K562 treated with DMSO at 1 percent for 48 hours (cell line): Measurements from ENCODE around the gene RSPH1. TPM values are rescaled to one million over a fixed set of nuclear protein-coding genes. Genes with fewer than 3 reads are reported as not detected.

ENCODE experiments used
- total RNA-seq: library from RNA; unstranded; fragments of 300-600 nt; gene quantifications from 2 replicates; pipeline ENCODE4 v1.2.3, GENCODE V29; 2022; ENCODE audit warnings: low replicate concordance; ENCODE audit errors: extremely low read depth

The RSPH1 gene
- total RNA-seq, result not detected in 2 replicates

DNA sequence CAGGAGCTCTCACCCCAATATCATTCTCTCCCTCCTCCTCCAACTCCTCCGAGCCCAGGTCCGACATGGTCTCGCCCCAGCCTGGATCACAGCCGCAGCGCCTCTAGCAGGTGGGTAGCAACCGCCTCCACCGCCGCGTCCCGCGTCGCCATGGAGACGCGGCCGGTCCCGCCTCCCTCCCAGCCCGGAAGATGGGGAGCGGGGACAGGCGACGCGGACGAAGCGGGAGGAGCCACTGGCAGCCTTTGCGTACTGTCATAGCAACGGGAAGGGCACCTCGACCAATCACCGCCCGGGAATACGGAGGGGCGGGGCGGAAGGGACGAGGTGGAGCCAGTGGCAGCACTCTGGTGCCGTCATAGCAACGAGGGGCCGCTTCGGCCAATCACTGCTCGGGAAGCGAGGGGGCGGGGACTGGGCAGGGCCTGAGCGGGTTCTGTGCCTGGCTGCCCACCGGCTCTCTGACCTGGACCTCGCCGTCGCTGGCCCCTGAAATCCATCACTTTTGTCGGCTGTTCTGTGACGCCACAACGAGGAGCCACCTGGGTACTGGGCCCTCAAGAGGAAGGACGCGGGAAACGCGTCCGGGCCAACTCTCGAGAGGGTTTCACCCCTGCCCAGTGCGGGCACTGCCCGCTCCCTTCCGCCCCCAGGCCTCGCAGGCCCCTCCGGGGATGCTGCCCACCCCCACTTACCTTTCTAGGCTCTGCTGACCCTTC lies at the start of gene RSPH1:
TSS of gene RSPH1 (minus strand) at position 105 of the 719 bp plus-strand sequence. CDS start at position 67, 38 bp downstream.

DNA sequence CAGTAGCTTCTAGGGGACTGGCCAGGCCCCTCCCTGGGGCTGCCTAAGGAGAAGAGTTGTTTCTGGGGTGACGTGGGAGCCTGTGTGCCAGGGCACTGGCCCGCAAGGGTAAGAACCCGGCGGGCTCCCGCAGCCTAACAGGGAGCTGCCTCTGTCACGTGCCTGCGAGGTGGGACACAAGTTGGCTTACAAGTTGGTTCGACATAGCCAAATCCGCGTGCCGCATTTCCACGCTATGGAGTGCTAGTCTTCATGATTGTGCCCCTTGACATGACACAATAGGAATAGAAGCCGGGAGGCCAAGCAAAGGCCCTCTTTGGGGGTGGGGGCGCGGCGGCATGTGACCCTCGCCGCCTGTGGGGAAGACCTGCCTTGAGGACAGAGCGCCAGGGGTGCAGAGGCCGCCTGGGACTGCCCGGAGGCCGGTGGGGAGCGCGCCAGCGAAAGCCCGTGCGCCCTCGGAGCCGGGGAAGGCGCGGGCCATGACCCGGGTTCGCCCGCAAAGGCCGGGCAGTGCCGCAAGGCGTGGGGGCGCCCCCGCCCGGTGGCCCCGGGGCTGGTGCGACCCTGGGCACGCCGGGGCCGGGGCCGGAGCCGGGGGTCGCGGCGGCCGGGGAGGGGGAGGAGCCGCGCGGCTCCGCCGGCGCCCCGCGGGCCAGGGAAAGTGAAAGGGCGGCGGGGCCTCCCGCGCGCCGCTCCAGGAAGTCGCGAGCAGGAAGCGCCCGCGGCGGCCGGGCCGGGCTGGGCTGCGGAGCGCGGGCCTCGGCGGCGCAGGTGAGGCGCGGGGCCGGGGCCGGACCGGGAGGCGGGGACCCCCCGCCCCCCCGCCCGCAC lies 17.3 kb upstream of the RSPH1 start, which contains the start of gene SLC37A1:
TSS of gene SLC37A1 (plus strand) at position 702 of the 834 bp plus-strand sequence. CDS start 4,603 bp downstream, outside the sequence.

Other genes starting within 250 kb of the RSPH1 start
- not detected in 2 replicates for gene TFF3, start 180.8 kb downstream of the RSPH1 start, total RNA-seq
- gene TFF2, start 145.2 kb downstream of the RSPH1 start, total RNA-seq, result not detected in 2 replicates
- gene TFF1, start 129.7 kb downstream of the RSPH1 start, total RNA-seq, result not detected in 2 replicates
- not detected in 2 replicates for gene TMPRSS3, start 100.2 kb downstream of the RSPH1 start, total RNA-seq
- gene UBASH3A, start 92.3 kb downstream of the RSPH1 start, total RNA-seq, result not detected in 2 replicates
- gene SLC37A1, start 17.6 kb upstream of the RSPH1 start, total RNA-seq, result not detected in 2 replicates
- gene PDE9A, start 157.4 kb upstream of the RSPH1 start, total RNA-seq, result not detected in 2 replicates